C4-2B (cell line): ENCODE measurements around the gene MACROH2A2.
"Not testable (repeated sequence)": the region's sequence is repeated elsewhere in the genome, so short reads cannot be mapped to it uniquely, and the experiment has no call there.

Source experiments
- H3K27ac ChIP-seq: fragments of 450-650 bp; 2 replicates; pipeline ENCODE4 v1.5.1; 2017
- ZFX ChIP-seq: fragments of 450-650 bp; IDR thresholded peaks from 2 replicates; pipeline ENCODE4 v1.6.1; 2017
- TF ChIP-seq, protein P1 (sequence below): fragments of 450-650 bp; conservative IDR thresholded peaks from 2 replicates; pipeline ENCODE4 v1.5.1; 2017; ENCODE audit warnings: mild to moderate bottlenecking

The MACROH2A2 gene

DNA sequence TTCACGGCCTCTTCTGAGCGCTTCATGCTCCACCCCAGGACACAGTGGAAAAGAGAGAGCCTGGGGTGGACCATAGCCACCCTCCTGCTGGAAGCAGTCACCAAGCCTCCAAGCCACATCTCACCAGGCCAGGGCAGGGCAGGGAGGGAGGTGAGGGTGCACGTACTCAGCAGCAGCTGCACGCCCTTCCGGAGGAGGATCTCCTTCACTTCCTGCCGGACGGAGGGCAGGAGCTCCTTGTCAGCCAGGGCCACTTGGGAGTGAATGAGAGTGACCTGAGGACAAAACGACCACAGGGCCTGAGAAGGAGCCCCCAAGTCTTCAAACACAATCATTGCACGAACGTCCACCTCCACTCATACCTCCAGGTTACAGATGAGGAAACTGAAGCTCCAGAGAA is 65.0 kb downstream of the MACROH2A2 start:
- TF ChIP-seq, protein P1, sequence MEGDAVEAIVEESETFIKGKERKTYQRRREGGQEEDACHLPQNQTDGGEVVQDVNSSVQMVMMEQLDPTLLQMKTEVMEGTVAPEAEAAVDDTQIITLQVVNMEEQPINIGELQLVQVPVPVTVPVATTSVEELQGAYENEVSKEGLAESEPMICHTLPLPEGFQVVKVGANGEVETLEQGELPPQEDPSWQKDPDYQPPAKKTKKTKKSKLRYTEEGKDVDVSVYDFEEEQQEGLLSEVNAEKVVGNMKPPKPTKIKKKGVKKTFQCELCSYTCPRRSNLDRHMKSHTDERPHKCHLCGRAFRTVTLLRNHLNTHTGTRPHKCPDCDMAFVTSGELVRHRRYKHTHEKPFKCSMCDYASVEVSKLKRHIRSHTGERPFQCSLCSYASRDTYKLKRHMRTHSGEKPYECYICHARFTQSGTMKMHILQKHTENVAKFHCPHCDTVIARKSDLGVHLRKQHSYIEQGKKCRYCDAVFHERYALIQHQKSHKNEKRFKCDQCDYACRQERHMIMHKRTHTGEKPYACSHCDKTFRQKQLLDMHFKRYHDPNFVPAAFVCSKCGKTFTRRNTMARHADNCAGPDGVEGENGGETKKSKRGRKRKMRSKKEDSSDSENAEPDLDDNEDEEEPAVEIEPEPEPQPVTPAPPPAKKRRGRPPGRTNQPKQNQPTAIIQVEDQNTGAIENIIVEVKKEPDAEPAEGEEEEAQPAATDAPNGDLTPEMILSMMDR = no peak
- no peak for TF ChIP-seq ZFX
- H3K27ac ChIP-seq = no peak overlapping the region

DNA sequence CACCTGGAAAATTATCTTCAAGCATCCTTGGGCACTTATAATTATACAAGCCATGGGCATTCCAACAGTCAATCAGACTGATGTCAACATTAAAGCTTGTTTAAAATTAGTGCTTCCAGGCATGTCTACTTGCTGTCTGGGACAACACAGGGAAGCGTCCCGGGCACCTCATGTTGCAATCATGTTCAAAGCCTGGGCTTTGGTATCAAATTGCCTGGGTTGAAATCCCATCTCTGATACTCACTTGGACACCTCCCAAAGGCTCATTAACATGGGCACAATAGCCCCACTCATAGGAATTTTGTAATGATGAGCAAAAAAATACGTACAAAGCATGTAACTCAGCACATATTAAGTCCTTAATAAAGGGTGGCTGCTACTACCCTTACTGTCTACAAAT is 65.5 kb downstream of the MACROH2A2 start:
- H3K27ac ChIP-seq = no peak overlapping the region
- TF ChIP-seq ZFX = no peak
- TF ChIP-seq, protein P1 = no peak

DNA sequence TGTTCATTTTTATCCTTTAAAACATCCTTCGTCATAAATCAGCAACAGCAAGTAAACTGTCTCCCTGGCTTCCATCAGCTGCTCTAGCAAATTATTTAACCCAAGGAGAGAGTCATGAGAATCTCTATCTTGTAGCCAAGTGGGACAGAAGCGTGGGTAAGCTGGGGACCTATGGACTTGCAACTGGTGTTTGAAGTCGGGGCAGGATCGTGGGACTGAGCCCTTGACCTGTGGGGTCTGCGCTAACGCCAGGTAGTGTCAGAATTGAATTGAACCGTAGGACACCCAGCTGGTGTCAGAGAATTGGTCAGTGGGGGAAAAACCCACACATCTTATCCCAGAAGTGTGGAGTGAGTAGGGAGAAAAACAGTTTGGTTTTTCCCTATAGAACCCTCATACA is 66.6 kb downstream of the MACROH2A2 start:
- no peak overlapping the region for H3K27ac ChIP-seq
- no peak for TF ChIP-seq ZFX
- TF ChIP-seq, protein P1 = no peak

DNA sequence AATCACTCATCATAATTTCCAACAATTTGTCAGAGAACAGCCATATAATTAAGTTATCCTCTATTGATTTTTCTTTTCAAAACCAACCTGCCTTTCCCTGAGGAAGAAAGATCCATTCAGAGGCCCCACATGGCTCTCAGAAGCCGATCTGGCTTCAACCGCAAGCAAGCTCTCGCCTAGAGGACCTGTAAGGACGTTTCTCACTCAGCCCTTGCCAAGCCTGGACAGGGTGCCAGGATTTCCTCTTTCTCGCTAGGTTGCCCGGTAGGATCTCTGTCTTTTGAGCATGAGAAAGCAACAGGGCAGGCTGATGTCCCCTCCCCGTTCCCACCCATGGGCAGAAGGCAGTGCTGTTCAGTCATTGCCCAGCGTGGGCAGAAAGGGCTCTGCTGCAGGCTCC is 67.0 kb downstream of the MACROH2A2 start:
- TF ChIP-seq ZFX = no peak
- TF ChIP-seq, protein P1 = no peak
- no peak overlapping the region for H3K27ac ChIP-seq

DNA sequence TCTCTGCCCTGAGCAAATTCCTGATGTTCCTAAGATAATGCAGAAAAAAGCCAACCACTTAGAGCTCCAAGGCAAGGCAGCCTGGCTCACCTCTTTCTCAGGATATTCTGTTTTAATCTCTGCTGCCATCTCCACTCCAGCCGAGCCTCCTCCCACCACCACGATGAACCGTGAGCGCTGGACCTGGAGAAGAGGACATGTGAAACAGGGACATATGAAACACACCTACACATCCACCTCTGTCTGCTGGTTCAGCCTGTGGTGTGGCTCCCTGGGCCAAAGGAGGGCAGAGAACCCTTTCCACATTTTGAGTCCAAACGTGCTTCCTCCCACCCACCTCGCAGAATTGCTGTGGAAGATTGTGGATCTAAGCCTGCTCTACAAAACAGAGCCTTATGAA is 67.8 kb downstream of the MACROH2A2 start:
- H3K27ac ChIP-seq = no peak overlapping the region
- TF ChIP-seq ZFX = no peak
- TF ChIP-seq, protein P1 = no peak

DNA sequence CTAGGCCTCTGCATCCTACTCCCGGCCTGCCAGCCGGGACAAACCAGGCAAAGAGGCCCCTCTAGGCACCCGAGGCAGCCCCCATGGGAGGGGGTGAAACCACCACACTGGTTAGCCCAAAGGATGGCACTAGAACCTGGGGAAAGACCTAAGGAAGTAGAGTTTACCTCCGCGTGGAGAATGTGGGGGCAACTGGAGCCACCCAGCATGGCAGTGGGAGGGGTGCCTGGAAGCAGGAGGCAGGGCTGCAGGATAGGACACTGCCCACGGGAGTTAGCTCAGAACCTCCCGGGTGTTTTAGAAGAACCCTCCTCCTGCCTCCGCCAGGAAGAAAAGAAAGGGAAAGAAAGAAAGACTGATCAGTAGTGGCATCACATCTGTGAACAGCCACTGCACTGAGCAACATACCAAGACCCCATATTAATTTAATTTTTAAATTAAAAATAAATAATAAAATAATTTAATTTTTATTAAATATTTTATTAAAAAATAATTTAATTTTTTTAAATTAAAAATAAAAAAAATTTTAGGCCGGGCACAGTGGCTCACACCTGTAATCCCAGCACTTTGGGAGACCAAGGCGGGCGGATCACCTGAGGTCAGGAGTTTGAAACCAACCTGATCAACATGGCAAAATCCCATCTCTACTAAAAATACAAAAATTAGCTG is 68.8 kb downstream of the MACROH2A2 start:
- no peak overlapping the region for H3K27ac ChIP-seq
- TF ChIP-seq, protein P1 = no peak
- no peak for TF ChIP-seq ZFX

DNA sequence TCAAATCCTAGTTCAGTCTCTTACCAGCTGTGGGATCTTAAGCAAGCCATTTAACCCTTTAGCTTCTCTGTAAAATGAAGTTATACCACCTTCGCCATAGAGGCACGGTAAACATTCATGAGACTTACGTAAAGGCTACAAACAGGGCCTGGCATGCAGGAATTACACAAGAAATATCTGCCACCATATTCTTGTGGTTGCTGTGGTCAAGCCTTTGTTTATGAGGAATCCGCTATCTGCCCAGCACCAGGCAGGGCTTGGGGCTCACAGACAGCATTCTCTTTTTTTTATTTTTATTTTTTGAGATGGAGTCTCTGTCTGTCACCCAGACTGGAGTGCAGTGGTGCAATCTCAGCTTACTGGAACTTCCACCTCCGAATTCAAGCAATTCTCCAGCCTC is 70.1 kb downstream of the MACROH2A2 start:
- no peak for TF ChIP-seq ZFX
- TF ChIP-seq, protein P1 = no peak
- H3K27ac ChIP-seq = no peak overlapping the region

DNA sequence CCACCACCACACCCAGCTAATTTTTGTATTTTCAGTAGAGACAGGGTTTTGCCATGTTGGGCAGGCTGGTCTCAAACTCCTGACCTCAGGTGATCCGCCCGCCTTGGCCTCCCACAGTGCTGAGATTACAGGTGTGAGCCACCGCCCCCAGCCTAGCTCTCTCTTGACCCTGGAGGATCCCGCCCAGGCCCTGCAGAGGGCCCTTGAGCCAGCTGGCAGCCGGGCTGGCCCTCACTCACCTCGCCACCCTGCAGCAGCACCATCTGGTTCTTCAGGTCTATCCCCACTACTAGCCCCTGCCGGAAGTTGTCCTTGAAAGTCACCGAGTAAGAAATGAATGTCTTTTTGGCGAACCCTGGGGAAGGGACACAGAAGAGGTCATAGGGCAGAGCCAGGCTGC is 70.5 kb downstream of the MACROH2A2 start:
- not testable (repeated sequence) for H3K27ac ChIP-seq
